DND-41 (cell line): ENCODE data around the gene SHH.

ENCODE experiments used
- CTCF ChIP-seq: IDR thresholded peaks from 2 replicates; pipeline ENCODE4 v1.5.1; 2012; ENCODE audit warnings: borderline replicate concordance, low read length, moderate library complexity, mild to moderate bottlenecking; ENCODE audit not compliant: poor library complexity, severe bottlenecking; ENCODE audit errors: extremely low read depth
- EZH2 ChIP-seq: IDR thresholded peaks from 3 replicates; pipeline ENCODE4 v1.6.1; 2012; ENCODE audit warnings: borderline replicate concordance, low read depth, mild to moderate bottlenecking, moderate library complexity, low read length, inconsistent platforms; ENCODE audit not compliant: severe bottlenecking

- TF ChIP-seq CTCF (no peak), EZH2 (no peak)
Observed at GRCh38 chr7:155792999-155793560, 19.2 kb downstream of the SHH start.
